CD4-positive, alpha-beta T cell treated with Interleukin-17A for 1 hour (primary cell): ENCODE data around the gene CCDC38.
"Not testable (repeated sequence)": the region's sequence is repeated elsewhere in the genome, so short reads cannot be mapped to it uniquely, and the experiment has no call there.

ENCODE experiments used
- DNase-seq: peaks from one replicate; pipeline ENCODE4 v3.0.0-alpha.2; 2020

The CCDC38 gene

DNA sequence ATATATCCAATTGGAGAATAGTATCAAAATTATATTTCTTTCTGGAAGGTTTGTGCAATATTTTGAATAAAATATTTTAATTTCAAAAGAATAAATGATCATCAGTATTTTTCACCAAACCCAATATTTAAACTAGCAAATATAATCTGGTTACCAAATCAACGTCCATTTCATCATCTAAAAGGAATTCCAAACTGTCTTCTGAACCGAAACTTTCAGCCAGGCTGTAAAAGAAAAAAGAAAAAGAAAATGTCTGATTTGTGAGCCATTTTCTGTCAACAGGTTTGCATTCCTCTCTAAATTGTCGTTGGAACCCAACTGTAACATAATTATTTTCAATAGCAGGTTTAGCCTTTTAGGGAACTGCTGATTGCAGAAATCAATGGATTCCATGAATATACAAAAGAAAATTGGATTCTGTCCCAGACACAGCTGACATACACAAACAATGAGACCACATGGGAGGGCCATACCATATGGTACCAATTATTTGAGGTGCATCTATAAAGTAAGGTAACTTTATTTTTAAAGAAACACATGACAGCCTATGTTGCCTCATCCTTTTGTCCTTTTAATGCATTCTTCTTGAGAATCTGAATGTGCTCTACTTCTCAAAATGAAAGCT lies 61.0 kb downstream of the CCDC38 start:
- DNase-seq, result no peak

DNA sequence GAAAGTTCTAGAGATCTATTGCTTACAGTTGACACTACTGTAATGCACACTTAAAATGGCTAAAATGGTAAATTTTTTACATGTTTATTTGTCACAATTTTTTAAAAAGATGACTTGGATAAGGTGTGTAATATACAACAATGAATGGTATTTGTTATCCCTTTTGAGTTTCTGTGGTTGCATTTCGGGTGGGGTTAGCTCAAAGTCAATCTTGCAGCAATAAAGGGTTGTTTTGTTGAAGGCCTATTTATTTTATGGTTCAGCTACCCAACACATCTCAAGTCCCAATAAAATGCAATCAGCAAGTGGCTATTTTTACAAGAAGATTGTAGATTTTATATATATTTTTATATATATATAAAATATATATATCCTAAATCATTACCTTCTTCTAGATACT lies 61.5 kb downstream of the CCDC38 start:
- no peak for DNase-seq

DNA sequence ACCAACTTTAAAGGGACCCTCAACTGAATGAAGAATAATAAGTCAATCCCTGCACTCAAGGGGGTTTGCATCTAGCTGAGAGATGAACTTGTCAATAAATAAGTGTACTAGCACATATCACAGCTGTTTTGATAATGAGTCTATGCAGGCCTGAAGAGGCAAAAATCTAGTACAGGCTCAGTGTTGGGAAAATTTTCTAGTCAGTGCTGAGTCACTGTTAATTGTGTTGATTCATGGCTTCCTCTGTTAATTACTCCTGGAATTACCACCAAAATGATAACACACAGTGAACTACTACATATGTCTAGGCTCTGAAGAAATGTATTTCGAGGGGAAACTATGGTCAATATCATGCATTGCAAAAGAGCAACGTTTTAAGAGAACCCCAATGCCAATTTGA lies 64.8 kb downstream of the CCDC38 start:
- no peak for DNase-seq

DNA sequence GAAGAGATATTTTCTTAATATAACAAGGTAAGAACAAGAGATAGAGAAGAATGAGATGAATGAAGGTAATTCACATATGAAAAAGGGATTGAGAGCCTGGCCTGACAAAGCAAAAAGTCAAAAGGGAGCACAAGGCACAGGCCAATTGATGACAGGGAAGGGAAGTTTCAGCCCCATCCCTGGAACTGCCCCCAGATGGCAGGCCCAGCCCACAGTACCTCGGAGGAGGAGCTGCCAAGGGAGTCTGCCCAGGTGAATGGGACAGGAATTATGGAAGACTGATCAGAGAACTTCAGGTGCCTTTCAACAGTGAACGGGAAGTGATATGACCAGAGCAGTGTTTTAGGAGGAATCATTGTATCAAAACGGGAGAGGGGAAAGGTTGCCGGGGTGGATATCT lies 68.0 kb downstream of the CCDC38 start:
- no peak for DNase-seq

DNA sequence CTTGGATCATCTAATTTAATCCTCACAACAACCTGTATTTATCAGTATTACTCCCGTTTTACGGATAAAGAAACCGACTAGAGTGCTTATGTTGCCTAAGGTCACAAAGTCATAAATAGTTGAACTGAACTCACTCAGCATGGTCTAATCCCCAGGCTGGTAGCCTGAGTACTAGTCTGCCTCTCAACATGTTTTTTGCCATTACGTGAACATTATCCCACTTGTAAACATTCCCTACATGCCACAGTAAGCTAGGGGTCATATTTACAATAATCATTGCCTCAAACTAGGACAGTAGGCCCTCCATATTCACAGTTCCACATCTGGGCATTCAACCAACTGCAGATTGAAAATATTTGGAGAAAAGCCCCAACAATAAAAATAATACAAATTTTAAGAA lies 71.5 kb downstream of the CCDC38 start:
- DNase-seq, result no peak

DNA sequence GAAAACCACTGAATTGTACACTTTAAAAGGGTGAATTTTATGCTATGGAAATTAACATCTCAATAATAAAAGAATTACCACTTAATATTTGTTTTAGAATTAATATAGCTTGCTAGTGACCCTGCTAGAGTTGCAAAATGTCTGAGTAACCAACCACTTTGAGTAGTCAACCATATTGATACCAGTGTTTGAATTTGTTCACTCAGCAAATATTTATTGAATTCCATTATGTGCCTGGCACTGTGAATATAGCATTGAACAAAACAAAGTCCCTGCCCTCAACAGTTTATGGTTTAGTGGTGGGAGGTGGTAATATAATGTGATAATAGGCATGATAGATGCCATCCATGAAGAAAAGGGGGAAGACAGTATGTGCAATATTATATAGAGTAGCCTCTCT lies 79.1 kb downstream of the CCDC38 start:
- no peak for DNase-seq

DNA sequence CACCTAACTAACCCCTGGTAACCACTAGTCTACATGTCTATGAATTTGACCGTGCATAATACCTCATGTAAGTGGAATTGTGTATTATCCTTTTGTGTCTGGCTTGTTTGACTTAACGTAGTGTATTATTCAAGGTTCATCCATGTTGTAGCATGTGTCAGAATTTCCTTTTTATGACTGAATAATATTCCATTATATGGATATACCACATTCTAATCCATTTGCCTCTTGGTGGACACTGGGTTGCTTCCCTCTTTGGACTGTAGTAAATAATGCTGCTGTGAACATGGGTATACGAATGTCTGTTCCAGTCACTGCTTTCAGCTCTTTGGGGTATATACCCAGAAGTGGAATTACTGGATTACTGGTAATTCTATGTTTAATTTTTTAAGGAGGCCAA lies 80.4 kb downstream of the CCDC38 start:
- DNase-seq, result no peak

DNA sequence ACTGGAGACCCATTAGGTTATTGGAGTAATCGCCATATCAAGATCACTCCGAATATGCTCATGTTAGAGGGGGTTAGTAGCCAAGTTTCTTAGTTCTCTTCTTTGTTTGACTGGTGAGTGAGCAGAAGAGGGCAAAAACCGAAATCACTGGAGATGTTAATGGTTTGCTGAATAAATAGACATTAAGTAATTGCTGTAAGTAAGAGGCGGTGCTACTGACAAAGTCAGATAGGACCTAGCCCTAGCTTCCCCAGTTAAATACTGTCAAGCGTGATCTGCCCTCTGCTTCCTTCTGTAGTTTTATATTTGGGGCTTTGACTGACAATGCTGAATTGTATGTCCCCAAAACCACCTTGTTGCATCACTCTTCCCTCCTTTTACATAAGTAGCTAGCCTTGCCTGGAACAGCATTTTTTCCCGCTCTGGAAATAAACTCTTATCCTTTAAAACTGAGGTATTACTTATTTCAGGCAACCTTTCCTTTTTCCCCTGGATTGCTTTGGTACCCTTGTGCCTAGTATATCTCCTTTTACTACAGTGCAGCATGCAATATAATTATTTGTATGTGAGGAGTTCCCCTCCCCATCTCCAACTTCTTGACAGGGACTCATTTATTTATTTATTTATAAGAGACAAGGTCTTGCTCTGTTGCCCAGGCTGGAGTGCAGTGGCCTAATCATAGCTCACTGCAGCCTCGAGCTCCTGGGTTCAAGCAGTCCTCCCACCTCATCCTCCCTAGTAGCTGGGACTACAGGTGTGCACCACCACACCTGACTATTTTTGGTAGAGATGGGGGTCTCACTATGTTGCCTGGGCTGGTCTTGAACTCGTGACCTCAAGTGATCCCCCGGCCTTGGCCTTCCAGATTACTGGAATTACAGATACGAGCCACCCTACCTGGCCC lies 82.2 kb downstream of the CCDC38 start:
- no peak for DNase-seq

DNA sequence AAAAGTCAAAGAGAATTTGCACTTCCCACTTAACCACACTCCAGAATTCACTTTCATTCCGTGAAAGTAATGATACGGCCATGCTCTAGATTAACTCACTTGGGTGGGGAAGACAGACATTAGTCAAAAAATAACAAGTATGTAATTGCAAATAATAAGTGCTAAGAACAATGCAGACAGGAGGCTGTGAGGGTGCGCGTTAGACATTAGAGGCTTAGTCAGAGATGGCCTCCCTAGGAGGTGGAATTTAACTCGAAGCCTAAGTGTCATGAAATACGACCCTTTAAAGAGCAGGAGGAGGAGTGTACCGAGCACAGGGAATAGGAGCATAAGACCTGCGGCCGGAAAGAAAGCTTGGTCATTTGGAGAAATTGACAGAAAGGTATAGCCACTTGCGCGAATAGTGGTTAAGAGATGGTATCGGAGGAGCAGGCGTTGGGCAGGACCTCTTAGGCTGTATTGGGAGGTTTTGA lies 83.0 kb downstream of the CCDC38 start:
- no peak for DNase-seq

DNA sequence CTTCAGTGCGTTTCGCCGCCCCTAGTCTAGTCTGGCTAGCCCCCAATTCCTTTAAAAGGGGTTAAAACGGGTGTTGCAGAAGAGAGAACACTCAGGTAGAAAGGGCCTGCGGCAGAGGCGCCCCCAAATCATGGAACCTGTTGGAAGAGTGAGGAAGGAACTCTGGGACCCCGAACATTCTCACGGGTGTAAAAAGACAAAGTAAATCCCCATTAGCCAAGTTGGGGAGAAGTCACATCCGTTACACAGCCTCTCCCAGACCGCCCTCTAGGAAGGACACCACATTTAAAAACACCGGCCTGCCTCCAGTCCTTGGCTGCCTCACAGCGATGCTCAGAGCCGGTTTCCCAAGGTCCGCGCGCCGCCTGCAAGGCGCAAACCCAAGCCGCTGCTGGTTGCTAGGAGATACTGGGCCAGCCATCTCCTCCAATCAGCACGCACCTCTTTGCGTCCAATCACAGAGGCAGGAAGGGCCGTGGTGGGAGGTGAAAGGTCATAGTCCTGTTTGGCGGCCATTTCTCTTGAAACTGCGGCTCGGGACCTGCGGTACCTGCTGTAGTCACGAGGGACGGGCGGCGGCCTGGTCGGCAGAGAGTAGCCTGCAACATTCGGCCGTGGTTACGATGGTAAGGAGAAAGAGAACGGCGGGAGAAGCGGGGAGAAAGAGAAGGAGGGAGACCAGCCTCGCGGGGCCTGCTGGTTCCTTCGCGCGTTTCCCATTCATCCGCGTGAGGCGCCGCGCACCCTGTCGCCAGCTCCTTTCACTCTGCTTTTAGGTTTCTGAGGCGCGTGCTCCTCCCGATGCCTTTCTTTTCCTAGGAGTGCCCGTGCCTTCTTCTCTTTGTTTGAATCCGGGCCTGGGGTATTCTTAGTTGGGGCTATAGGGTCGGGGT lies 83.7 kb downstream of the CCDC38 start, which contains the start of gene SNRPF:
Gene SNRPF (plus strand): TSS at position 502 of the 893 bp plus-strand sequence. CDS start 122 bp downstream, at position 624.
- DNase-seq, result peak; percentile 97

DNA sequence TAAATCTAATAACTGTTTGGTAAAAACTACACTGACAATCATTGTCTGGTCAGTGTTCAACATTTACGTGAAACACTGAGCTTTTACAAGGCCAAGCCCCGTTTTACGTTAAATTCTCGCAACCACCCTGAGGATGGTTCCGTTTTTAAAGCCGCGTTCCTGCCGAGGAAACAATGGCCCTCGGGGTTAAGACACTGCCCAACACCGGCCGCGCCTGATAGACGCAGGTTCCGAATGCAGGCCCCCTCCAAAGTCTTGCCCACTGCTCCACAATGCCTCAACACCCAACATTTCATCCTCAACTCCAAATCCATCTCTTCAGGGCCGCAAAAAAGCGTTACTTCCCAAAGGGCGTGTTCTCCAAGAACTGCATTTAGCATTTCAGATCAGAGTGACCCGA lies 84.6 kb downstream of the CCDC38 start:
- no peak for DNase-seq

DNA sequence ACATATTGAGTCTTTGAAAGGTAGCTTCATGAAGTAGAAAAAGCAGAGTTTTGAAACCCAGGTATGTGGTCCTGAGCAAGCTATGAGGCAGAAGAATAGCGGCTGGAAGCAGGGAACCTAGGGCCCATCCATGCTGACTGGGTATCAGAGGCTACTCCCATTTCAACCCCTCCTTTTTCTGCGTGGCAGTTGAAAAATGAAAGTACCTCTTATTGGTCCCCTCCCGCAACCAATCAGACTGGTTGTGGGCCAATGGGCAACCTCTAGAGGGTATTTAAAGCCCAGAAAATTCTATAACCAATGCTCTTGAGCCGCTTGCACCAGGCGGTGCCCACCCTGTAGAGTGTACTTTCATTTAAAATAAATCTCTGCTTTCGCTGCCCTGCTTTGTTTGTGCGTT lies 85.3 kb downstream of the CCDC38 start:
- DNase-seq, result no peak

DNA sequence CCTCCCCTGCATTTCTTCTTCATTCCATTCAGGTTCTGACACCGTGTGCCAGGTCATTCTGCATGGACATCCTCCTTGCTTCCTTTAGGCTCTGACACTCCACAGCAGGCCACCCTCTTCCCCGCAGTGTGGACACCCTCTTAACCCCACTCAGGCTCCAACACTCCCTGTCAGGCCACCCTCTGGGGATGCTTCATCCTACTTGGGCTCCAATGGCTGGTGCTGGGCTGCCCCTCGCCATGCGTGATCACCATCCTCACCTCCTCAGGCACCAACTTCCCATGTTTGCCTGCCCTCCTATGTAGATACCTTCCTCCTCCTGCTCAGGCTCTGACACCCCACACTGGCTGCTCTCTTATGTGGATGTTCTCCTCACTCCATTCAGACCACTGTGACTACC lies 90.3 kb downstream of the CCDC38 start:
- DNase-seq, result no peak

DNA sequence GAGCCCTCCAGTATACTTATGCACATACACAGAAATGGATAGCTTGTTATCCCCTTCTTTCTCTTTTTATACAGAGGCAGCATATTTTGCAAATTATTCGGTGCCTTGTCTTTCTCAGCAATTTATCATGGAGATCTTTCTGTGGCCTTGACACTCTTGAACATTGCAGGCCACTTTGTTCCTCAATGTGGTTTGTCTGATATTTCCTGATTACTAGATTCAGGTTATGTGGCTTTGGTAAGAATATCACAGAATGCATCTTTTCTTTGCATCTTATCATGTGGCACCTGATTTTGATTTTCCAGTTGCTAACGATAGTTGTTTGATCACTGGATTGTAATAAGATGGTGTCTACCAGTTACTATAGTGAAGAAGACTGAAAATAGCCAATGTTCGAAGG lies 90.8 kb downstream of the CCDC38 start:
- DNase-seq, result no peak

DNA sequence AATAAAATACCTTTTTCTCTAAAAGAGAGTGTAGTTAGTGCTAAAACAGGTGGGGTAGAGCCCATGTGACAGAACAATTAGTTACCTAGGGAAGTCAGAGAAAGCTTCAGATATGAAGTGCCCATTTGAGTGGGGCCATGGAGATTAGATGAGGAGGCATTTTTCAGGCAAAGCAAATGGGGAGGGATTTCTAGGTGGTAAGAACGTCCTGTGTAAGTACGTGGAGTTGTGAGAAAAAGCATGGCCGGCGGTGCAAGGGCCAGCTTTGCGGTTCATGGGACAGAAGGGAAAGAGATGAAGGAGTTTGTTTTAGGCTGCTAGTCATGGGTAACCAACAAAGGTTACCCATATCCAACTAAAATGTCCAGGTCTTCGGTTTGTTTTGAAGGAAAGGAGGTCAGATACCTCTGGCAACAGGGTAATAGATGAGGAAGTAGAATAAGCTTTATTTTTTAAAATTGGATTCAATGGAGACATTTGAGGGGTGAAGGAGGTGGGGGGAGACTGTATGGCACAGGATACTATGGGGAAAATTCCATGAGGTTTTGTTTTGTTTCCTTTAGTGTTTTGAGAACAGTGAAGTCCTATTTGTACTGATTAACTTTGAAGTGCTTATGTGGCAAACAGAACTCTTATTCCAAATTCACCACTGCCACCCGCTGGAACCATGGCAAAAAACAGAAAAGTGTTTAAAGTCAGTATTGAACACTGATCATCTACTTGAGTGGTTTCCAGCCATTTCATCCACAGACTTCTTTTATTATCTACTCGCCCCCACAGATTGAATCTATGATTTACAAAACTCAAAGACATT lies 93.6 kb downstream of the CCDC38 start:
- no peak for DNase-seq

DNA sequence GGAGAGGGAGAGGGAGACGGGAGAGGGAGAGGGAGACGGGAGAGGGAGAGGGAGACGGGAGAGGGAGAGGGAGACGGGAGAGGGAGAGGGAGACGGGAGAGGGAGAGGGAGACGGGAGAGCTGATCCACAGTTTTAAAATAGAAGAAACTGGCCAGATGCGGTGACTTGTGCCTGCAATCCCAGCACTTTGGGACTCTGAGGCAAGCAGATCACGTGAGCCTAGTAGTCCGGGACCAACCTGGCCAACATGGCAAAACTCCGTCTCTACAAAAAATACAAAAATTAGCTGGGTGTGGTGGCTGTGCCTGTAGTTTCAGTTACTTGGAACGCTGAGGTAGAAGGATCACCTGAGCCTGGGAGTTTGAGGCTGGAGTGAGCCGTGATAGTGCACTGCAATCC lies 100.0 kb downstream of the CCDC38 start:
- DNase-seq, result not testable (repeated sequence)

DNA sequence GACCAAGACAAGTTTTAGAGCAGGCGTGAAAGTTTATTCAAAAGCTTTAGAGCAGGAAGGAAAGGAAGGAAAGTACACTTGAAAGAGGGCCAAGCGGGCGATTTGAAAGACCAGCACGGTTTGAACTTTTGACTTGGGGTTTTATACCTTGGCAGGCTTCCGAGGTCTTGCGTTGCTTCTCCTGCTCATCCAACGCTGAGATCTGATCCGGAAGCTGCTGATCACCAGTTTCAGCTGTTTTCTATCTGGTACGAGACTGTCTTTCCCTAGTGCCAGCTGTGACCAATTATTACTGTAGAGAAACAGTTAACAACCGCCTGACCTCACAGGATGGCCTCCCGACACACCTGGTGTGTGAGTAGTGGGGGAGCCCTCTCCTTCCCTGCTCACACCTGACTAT lies 104.3 kb downstream of the CCDC38 start:
- DNase-seq, result no peak

DNA sequence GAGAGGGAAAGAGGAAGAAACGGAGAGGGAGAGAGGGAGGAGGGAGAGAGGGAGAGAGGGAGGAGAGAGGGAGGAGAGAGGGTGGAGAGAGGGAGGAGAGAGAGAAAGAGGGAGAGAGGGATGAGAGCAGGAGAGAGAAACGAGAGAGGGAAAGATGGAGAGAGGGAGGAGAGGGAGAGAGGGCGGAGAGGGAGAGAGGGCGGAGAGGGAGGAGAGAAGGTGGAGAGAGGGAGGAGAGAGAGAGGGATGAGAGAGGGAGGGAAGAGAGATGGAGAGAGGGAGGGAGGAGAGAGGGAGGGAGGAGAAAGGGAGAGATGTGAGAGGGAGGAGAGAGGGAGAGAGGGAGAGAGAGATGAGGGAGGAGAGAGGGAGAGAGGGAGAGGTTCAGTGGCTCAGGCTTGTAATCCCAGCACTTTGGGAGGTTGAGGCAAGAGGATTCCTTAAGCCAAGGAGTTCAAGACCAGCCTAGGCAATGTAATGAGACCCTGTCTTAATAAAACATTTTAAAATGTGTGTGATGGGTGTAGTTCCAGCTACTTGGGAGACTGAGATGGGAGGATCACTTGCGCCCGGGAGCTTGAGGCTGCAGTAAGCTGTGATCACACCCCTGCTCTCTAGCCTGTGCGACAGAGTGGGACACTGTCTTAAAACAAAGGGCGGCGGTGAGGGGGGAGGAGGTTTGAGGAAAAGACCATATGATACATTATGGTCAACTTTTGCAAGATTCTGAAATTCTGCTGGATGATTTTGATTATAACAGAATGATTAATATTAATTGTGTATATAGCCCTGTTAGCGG lies 105.0 kb downstream of the CCDC38 start:
- DNase-seq, result no peak

DNA sequence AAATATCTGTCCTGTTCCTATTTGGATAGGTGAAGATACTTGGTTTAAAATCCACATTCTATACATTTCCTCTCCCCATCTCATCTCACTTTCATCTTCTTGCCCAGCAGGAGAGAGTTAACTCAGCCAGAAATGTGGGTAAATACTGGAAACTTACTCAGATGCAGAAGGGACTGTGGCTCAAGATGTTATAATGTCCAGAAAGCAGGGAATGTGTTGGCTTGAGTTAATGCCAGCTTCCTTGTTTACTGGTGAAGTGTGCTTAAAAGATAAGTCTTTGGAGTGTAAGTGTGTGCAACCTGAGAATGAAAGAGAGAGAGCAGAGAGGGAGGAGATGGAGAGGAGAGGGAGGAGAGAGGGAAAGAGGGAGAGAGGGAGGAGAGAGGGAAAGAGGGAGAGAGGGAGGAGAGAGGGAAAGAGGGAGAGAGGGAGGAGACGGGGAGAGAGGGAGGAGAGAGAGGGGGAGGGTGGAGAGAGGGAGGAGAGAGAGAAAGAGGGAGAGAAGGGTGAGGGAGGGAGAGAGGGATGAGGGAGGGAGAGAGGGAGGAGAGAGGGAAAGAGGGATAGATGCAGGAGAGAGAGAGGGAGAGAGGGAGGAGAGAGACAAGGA lies 105.7 kb downstream of the CCDC38 start:
- DNase-seq, result no peak

DNA sequence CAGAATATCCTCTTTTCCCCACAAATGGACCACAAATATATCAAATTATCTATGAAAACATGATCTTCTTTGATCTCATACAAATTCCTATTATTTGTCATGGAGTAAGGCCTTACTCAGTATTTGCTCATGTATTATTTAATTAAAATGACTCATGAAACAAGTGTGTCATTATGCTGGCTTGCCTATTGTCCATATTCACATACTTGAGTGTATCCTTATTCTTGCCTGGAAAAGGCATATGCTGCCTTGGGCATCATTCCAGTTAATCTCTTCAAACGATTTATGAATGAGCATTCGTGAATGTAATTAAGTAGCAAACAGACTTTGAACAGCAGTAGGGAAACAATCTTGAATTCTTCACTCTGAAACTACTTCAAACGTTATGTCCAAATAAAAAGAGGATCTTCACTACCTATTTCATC lies 106.2 kb downstream of the CCDC38 start:
- DNase-seq, result no peak

DNA sequence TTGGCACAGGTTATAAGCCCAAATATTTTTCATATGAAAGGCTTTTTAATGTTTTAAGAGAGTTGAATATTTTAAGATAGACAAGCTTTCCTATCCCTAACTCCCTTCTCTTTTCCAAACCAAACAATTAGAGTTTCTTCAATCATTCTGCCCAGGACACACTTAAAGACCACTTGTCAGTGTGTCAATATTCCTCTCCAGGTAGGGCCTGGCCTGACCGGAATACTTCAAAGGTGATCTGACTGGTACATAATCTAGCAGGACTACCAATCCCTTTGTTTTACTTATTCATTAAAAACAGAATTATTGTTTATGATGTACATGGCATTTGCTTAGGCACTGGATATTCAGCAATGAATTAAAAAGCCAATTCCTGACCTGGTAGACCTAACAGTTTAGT lies 107.8 kb downstream of the CCDC38 start:
- DNase-seq, result no peak
